ENCODE measurements around the gene SLC22A31.
A peak's percentile ranks its signal among the peaks of the same experiment; 100 is the strongest.

SLC22A31 gene

DNA sequence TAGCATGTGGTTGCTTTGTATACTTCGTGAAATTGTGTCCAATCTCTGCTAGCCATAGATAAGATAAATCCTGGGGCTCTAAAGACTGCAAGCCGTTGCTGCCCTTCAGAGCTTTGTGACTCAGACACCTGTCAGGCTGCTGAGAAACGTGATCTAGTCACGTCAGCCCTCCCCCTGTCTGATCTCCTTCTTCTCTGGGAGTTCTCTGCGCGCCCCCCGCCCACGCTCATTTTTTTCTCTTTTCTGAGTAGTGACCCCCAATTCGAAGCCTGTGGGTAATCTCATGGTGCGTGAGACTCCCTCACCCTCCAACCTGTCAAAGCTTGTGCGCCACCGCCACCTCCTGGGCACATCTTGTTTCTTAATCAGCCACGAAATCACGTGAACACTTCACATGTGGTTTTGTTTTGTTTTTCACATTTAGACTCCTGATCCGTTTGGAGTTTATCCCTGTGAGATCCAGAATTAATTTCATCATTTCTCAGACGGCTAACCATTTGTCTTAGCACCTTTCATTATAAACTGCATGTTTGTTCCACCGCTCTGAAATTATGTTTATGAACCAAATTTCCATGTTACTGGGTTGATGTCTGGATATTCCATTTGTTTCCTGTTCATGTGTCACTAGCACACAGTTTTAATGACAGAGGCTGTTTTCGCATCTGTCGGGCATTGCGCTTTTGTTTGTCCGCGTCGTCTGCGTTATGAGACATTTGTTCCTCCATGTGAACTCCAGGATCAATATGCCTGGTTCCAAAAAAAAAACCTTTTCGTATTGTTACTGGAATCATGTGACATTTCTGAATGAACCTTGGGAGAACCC is 16.2 kb upstream of the SLC22A31 start:
- DNase-seq (ENCODE audit: low read depth in 2 of 2) = peak; percentile 50 to 59

DNA sequence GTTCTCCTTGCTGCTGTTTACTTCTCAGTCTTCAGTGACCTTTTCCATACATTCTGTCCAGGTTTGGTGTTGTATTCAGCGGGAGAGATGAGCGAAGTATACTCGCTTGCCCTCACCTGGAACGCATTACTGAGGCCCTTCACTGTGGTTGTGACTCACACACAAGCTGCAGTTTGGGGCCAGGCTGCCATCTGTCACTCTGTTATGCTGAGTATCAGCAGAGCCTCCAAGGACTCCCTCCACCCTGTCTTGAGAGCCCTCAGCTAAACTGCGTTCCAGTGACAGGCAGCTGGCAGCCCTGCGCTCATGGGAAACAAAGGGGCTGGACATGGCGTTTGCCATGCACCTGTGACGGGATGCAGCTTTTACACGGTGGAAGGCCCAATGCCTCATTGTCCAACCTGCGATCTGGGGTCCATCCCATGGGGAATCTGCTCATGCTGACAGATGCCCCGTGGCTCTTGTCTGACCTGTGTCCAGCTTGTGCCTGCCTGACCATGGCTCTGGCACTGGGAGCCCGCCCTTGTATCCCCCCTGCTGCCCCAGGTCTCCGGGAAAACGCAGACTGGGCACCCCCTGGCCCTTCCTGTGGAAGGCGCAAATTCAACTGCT is 10.7 kb upstream of the SLC22A31 start:
- no peak for DNase-seq (ENCODE audit: low read depth in 2 of 2)

DNA sequence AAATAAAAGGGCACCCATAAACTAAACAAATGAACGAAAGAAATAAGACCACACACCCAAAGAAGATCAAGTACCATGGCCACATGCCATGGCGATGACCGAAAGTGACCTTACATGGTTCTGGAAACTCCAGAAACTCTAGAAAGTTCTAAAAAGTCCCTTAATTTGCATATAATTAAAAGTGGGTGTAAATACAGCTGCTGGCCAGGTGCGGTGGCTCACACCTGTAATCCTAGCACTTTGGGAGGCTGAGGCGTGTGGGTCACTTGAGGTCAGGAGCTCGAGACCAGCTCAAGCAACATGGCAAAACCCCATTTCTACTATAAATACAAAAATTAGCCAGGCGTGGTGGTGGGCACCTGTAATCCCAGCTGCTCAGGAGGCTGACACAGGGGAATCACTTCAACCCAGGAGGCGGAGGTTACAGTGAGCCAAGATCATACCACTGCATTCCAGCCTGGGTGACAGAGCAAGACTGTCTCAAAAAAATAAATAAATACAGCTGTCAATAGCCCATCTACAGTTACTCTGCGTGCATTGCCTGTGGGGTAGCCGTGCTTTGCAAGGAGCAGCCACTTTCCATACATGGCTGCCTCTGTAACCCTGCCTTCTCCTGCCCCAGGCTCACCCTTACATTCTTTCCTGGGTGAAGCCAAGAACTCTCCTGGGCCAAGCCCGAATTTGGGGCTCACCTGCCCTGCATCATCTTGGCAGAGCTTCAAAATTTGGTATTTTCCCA is 10.0 kb upstream of the SLC22A31 start:
- no peak for DNase-seq (ENCODE audit: low read depth in 2 of 2)

DNA sequence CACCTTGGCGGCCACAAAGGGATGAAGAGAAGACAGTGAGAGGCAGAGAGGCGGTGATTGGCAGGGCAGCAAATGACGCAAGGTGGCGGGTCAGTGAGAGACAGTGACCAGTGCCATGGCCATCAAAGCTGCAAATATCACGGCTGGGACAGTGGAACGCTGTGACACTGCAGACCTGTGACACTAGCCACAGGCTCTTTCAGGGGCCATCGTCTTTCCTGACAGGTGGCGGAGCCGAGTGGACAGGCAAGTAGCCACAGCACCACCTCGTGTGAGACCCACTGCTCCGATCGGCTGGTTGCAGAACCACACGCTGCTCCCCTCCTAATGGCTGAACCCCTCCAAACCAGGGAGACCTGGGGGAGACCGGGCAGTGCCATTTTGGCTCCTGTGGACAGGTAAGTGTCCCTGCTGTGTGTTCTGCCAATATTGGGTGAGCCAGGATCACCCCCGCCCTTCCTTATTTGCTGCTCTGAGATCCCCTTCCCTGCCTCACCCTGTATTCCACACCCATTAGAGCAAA is 9.2 kb upstream of the SLC22A31 start:
- DNase-seq (ENCODE audit: low read depth in 2 of 2) = no peak

DNA sequence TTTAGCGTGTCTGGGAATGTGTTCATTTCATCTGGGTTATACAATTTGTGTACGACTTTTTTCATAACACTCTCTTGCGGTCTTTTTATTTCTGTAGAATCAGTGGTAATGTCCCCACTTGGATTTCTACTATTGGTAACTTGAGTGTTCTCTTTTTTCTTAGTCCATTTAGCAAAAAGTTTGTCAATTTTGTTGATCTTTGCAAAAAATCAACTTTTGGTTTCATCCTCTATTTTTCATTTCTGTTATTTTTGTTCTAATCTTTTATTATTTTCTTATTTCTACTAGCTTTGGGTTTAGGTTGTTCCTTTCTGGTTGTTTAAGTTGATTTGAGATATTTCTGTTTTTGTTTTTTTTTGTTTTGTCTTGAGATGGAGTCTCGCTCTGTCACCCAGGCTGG is 7.7 kb upstream of the SLC22A31 start:
- DNase-seq (ENCODE audit: low read depth in 2 of 2) = no peak

DNA sequence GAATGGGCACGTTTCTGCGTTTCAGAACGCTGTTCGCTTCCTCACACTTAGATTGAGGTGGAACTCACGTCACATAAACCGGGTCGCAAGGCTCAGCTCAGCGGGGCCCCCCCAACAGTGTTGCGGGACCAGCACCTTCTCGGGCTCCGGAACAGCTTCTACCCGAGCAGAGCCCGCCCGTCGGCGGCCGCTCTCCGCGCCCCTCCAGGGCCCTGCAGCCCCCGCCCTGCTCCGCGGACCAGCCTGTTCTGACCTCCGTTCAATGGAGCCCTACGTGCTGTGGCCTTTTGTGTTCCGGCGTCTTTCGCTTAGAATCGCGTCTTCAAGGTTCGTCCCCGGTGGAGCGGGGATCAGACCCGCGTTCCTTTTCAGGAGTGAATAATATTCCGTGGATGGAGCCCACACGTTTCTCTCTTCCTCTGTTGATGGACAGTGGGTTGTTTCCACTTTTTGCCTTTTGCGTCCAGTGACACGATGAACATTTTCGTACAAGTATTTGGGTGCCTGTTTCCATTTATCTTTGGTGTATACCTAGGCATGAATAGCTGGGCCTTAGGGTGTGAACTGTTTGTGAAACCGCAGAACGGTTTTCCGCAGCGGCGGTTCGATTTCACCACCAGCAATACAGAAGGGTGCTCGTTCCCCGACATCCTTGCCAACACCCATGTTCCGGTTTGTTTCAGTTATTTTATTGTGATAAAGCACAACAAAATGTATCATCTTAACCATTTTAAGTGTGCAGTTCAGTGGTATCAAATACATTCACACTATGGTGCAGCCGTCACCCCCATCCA is 2.3 kb upstream of the SLC22A31 start:
- no peak for DNase-seq (ENCODE audit: low read depth in 2 of 2)

DNA sequence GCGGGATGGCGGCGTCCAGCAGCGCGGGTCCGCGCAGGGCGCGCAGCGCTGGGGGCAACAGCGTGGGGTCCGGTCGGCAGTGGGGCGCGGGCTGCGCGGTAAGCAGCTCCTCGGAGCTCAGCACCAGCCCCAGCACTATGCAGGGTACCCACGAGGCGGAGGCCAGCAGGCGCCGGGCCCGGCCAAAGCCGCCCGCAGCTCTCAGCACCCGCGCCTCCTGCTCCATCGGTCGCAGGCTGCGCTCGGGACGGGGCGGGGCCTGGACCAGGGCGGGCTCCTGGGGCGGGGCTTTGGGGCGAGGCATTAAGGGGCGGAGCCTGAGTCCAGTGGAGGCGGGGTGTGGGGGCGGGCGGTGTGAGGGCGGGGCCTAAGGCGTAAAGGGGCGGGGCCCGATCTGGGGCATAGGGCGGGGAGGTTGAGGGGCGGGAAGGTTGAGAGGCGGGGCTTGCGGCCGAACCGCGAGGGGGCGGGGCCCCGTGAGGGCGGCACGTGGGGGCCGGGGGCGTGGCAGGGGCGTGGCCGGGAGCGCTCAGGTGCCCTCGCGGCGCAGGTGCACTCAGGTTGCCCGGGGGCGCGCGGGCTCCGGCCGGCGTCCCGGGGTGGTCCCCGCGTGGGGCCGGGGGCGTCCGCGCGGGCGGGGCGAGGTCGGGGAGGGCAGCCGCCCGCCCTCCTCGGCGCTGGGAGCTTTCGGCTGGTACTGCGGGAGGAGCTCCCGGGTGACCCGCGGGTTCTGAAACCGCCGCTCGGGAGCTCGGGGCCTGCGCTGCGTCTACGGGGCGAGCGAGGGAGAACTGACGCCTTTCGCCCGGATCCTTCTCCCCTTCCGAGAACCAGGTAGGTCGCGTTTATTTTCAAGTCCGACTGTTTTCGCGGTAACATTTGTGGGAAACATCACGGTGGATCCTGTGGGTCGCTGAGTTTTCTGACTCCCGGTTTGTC is 1.4 kb upstream of the SLC22A31 start:
- peak; percentile 55 to 74 for DNase-seq (ENCODE audit: low read depth in 2 of 2)

DNA sequence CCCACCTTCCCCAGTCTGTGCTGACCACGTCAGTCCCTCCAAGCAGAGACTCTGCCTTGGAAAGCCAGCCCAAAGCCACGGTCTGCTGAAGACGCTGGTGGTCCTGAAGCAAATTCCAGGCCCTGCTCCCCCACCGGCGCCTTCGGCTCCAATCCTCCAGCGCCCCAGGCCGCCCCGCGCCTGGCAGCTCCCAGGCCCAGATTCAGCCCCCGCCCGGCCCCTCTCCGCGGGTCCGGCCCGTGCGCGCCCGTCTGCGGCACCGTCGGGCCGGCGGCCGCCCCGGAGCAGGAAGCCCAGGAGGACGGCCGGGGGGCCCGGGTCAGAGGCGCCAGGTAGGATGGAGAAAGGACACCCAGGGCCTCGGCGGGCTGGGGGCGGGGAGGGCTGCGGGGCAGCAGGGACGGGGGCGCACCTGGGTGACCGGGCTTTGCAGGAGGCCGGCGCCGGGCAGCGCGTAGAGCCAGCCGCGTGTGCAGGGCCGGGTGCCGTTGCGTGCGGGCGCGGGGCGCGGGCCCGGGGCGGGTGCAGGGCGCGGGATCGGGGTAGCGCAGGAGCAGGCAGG is 594 bp upstream of the SLC22A31 start:
- no peak for DNase-seq (ENCODE audit: low read depth in 2 of 2)

DNA sequence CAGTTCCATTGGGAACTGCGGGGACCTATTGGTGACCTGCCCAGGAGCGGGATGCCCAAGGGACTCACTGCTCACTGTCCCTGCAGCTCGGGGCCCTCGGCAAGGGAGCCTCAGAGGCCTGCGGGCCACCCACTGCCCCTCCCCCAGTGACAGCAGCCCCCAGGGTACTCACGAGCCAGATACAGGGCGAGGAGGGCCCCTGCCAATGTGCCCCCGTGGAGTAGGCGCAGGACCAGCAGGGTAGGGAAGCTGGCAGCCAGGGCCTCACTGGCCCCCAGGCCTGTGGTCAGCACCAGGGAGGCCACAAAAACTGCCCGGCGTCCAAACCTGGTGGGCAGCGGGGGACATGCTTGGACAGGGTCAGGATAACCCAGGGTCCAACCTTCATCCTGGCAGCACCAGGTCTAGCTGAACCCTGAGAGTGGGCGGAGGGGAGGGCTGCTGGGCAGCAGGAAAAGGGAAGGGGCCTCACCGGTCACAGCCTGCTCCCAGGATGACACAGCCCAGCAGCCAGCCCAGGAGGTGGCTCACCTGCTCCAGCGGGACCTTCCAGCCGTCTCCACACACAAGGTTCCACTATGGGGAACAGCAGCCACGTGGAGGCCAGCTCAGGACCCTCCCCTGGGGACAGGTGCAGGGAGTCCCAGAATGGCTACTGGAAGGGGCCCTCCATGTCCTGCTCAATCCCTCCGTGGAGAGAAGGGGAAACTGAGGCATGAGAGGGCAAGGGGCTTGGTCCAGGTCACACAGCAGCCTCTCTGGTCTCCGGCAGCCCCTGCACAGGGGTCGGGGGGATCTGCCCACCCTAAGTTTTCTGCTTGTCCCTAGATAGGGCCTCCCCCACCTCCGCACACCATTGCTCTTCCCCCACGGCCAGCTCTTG is 855 bp downstream of the SLC22A31 start:
- no peak for DNase-seq (ENCODE audit: low read depth in 2 of 2)

DNA sequence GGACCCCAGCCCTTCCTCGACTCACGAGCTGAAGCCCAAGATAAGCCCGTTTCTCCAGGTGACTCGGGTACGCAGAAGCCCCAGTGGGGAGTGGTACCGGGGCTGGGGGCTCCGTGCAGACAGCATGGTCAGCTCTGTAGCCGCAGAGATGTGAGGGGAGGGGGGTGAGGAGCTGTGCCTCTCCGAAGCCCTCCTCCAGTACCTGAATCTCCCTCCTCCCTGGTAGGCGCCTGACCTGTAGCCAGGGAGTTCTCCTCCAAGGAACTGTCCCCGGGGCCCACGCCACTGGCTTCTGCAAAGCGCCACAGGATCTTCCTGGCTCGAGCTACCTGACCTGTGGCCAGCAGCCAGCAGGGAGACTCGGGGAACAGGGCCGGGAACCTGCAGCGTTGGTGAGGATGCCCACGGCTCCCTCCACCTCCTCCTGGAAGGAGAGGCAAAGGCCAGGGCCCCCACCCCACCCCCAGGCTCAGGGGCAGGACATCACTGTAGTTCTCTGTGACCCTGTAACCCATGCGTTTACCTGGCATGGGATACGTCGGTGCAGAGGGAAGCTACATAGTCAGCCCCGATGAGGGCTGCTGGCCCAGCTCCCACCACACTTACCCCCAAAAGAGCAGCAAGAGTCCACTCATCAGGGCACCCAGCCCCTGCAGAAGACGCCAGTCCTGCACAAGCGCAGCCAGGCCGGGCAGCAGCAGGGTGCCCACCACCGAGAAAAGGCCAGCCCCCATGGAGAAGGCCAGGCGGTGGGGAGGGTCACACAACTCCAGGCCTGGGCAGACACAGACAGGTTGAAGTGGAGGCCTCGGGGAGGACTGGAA is 1.7 kb downstream of the SLC22A31 start:
- no peak for DNase-seq (ENCODE audit: low read depth in 2 of 2)

DNA sequence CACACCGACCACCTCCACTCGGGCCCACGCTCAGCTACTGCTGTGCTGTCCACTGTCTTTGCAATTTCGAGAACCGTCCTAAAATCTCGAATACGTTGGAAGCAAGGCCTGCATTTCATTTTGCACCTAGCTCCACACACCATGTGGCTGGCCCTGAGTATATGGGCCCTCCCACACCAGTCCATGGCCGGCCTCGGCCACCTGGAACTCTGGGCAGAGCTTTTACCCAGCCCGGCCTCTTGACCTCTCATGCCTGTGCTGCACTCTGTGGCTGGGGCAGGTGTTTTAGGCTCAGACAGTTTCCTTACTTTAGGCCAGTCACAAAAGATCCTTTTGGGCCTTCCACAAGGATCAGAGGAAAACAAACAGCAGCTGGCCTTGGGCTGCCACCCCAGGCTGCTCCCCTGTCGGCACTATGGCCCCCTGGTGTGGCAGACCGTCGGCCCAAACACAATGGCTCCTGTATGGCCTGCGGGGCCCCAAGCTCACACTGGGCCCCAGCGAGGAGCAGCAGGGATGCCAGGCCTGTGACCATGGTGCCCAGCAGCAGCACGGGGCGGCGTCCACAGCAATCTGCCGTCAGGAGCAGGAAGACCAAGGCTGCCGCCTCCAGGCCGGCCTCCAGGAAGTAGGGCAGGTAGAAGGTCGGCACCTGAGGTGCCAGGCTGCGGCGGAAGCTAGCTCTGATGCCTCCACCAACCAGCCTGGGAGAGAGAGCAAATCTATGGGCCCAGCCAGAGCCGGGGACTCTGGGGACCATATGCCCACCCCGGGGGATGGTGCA is 2.5 kb downstream of the SLC22A31 start:
- DNase-seq (ENCODE audit: low read depth in 2 of 2) = no peak

DNA sequence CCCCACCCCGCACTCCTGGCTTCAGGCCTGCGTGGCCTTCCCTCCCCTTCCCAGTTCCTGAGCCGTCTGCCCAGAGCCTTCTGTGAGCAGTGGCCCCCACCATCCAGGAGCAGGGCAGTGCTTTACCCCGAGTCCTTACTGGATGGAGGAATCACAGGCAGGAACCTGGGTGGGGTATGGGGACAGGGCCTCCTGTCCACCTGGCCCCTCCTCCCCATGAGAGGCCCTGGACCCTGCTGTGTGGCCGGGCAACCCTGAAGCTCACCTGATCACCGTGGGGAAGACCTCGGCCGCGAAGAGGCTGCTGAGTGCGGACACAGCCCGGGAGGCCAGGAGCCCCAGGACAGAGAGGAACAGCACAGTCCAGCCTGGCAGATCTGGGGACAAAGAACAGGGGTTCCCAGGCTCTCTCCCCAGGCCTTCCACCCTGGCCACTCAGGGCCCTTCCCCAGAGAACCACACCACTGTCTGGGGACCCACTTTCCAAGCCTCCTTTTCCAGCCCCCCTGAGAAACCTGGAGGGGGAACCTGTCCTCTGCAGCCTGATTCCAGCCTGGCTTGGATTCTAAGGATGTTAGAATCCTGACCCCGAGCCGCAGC is 3.2 kb downstream of the SLC22A31 start:
- no peak for DNase-seq (ENCODE audit: low read depth in 2 of 2)

DNA sequence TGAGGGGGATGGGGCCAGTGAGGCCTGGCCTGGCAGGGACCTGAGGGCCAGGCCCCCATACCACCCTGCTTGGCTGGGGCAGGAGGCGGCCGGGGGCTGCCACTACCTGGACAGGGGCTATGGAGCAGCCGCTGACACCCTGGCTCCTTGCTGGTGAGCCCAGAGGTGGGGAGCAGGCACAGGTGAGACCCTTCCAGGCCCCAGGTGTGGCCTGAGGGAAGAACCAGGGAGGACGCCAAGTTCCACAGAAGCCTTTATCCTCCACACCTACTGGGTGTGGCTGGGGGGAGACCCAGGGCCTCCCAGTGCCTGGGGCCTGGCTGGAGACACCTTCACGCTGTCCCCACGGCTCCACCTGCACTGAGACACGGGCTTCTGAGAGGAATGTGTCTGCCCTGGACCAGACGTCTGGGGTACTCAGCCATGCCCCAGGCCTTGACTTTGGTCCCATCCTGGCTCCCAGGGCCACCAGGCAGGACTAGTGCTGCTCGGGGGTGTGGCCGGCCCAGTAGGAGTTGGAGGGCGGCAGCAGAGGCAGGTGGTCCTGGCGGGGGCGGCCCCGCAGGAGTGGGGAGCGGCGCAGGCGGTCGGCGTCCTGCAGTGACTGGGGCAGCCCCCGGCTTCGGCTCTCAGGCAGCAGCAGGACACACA is 4.7 kb downstream of the SLC22A31 start:
- DNase-seq (ENCODE audit: low read depth in 2 of 2) = no peak

DNA sequence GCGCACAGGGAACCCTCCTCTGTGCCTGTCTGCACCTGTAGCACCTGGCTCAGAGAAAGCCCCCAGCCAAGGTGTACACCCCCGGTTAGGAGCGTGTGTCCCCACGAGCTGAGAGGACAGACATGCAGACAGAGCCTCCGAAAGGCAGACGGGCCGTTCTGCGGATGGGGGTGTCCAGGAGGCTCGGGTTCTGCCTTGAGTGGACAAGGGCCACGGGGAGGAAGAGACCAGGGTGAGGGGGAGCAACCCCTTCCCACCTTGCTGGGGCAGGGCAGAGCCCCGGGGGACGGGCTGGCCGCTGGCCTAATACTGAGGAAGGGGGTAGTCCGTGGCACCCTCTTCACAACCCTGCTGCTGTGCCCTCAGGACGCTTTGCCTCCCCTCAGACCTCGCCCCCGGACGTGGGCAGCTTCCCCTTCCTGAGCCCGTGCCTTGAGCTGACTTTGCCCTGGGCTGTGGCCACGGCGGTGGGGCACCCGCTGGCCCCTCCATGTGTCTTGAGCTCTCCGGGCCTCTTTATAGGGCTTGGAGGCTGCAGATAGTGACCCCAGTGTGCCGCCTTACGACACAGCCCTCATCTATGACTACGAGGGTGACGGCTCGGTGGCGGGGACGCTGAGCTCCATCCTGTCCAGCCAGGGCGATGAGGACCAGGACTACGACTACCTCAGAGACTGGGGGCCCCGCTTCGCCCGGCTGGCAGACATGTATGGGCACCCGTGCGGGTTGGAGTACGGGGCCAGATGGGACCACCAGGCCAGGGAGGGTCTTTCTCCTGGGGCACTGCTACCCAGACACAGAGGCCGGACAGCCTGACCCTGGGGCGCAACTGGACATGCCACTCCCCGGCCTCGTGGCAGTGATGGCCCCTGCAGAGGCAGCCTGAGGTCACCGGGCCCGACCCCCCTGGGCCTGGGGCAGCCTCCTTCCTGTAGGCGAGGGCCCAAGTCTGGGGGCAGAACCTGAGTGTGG is 5.7 kb downstream of the SLC22A31 start:
- DNase-seq (ENCODE audit: low read depth in 2 of 2) = no peak

DNA sequence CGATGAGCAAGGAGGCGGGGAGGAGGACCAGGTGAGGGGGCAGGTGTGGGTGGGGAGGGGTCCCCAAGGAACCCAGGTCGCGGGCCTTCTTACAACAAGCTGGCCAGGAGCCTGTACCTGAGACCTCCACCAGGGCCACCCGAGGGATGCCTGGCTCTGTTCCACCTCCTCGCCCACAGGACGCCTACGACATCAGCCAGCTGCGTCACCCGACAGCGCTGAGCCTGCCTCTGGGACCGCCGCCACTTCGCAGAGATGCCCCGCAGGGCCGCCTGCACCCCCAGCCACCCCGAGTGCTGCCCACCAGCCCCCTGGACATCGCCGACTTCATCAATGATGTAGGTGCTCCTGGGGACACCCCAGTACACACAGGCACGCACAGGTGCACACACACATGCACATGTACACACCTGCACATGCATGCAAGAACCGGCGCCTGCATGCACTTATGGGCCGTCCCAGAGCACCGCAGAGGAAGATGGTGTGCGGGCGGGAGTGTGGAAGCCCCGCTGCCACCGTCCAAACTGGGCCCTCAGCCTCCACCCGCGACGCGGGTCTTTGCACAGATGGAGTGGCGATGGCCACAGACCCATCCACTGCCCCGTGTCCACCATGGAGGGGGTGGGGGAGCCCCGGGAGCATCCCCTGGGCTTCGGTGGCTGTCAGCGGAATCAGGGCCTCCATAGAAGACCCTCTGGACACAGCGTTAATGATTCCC is 6.6 kb downstream of the SLC22A31 start:
- no peak for DNase-seq (ENCODE audit: low read depth in 2 of 2)
